RKO (cell line): ENCODE data around the gene VPS36.
A peak's percentile ranks its signal among the peaks of the same experiment; 100 is the strongest.
"Not testable (repeated sequence)": the region's sequence is repeated elsewhere in the genome, so short reads cannot be mapped to it uniquely, and the experiment has no call there.

Source experiments
- DNase-seq: peaks from one replicate; pipeline ENCODE4 v3.0.0-alpha.2; 2016; ENCODE audit warnings: low spot score

VPS36 gene

DNA sequence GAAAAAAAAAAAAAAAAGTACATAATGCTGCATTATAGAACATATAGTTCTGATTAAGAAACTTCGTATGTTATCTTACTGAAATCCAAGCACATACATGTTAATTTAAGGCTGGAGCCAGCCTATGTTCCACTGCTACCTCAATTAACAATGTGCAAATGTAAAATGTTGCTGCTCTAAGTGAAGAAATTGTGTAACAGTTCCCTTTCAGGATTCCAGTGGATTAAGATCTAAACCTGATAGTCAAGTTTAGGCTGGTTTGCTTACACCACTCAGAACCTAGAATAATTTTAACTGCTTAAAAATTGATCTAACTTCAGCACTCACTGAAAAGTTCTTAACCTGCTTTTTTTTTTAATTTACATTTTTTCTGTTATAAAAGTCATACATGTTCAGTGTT is 4.2 kb downstream of the VPS36 start:
- no peak for DNase-seq

DNA sequence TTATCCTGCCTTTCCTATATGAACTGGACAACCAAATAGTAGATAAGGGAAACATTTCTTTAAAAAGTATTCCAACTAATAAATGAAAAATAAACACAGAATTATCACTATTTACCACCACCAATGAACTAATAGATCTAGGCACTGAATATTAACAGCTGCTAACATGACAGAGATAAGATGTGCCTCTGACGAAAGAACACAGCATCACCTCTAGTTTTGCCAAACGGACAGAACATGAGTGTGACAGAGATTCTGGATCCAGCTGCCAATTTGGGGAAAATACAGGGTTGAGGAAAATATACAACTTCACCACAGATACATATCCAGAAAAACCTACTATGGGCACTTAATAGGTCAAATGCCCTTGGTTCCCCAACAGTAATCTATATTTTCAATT is 18.0 kb downstream of the VPS36 start:
- DNase-seq = no peak

DNA sequence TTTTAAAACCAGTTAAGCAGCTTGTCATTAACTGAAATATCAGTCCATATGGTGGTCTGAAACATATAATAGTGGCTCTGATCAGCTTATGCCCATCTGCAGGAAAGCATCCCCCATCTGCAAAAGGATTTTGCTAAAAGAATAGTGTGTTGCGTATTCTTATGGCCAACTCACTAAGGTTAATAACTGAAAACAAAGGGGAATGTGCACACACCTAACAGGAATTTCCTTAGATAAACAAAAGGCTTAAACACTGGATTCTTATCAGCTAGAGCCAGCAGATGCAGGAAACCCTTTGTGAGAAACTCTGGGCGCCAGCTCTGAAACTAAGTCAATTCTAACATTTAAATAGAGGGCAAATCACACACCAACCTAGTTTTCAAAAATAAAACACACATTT is 22.1 kb downstream of the VPS36 start:
- DNase-seq = no peak

DNA sequence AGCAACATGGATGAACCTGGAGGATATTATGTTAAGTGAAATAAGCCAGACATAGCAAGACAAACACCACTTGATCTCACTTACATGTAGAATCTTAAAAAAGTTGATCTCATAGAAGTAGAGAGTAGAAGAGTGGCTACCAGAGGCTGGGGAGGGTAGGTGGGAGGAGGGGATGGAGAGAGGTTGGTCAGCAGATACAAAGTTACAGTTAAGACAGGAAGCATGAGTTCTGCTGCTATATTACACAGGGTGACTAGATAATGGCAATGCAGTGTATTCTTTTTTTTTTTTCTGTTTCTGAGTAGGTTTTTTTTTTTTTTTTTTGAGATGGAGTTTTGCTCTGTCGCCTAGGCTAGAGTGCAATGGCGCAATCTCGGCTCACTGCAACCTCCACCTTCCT is 29.2 kb downstream of the VPS36 start:
- no peak for DNase-seq

DNA sequence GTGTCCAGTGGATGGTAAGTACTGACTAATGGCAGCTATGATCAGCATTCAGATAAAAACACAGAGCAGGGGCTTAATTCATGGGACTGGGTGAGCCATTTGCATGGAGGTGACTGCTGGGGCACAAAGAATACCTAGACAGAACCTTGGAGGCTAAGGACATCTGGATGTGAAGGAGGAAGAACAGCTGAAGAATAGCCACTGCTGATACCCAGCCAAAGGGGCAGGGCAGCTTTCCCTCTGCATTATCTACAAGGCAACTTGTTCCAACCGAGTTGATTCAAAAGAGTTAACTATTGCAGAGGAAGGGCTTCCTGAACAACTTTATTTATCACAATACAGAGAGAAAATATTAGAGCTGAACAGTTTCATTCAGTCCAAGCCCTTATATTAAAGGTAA is 31.4 kb downstream of the VPS36 start:
- no peak for DNase-seq

DNA sequence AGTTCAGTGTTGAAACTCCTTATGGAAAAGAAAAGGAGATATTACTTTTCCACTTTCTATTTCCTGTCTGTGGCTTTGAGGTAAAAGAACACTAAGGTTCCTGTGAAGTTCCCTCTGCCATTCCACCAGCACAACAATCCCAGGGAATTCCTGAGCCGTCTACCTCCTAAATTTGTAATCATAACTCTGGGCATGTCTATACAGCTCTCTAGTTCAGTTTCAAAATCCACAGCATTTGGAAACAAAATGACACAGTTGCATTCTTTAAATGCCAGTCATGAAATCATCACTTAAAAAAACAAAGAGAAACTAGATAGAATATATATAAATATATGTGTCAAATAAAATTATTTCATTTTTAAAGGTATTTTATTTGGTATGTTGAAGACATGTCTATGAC is 35.5 kb downstream of the VPS36 start:
- DNase-seq = no peak

DNA sequence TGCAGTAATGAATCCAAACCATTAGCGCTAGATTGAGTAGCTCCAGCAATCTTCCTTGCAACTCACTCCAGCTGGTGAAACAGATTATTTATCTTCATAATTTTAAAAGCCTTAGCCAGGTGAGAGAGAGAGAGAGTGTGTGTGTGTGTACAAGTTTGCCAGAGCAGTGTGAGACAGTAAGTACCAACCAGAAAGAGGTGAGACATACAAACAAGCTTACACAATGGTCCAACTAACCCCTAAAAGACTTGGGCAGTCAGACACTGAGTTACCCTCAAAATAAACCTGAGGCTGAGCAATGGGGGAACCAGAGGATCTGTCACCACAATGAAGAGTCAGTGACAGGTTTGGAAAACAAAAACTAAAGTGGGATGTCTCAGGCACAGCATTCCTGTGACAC is 36.4 kb downstream of the VPS36 start:
- DNase-seq = no peak

DNA sequence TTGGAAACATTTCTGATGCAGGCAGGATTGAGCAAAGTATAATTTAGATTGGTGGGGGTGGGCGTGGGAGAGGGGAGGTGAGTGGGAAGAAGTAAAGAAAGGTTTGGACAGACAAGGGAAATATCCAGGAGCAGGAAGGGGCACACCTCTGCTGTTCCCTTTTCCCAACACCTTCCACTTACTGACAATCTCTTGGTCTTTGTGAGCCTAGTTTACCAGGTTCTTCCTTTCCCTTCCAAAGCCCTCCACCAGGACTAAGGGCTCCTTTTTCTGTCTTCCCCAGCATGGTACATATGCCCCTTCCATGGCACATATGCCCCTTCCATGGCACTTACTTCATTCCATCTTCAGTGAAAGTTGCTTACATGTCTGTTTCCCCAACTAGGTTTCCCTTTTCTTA is 38.3 kb downstream of the VPS36 start:
- DNase-seq = no peak

DNA sequence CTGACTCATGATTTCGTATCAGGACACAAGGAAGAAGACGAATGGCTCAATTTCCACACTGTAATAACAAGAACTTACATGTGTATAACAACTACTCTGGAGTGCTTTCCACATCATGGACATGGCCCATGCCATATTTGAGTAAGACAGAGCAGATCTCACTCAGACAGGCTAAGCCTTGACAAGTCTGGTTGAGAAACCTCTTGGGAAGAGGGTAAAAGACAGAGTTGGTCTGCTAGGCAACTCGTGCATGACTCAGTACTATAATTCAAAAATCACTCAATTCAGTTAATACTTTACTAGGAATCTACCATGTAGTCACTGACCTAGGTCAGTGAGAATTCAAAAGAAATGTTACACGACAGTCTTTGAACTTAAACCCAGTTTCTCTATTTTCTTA is 38.8 kb downstream of the VPS36 start:
- peak; percentile 15 for DNase-seq

DNA sequence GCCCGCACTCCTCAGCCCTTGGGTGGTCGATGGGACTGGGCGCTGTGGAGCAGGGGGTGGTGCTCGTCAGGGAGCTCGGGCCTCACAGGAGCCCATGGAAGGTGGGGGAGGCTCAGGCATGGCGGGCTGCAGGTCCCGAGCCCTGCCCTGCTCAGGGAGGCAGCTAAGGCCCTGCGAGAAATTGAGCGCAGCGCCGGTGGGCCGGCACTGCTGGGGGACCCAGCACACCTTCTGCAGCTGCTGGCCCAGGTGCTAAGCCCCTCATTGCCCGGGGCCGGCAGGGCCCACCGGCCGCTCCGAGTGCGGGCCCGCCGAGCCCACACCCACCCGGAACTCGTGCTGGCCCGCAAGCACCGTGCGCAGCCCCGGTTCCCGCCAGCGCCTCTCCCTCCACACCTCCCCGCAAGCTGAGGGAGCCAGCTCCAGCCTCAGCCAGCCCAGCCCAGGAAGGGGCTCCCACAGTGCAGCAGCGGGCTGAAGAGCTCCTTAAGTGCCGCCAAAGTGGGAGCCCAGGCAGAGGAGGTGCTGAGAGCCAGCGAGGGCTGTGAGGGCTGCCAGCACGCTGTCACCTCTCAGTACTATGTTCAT is 42.3 kb downstream of the VPS36 start:
- DNase-seq = not testable (repeated sequence)

DNA sequence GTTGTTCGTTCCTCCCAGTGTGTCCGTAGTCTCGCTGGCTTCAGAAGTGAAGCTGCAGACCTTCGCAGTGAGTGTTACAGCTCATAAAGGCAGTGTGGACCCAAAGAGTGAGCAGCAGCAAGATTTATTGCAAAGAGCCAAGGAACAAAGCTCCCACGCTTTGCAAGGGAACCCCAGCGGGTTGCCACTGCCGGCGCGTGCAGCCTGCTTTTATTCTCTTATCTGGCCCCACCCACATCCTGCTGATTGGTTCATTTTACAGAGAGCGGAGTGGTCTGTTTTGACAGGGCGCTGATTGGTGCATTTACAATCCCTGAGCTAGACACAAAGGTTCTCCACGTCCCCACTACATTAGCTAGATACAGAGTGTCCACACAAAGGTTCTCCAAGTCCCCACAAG is 43.0 kb downstream of the VPS36 start:
- not testable (repeated sequence) for DNase-seq

DNA sequence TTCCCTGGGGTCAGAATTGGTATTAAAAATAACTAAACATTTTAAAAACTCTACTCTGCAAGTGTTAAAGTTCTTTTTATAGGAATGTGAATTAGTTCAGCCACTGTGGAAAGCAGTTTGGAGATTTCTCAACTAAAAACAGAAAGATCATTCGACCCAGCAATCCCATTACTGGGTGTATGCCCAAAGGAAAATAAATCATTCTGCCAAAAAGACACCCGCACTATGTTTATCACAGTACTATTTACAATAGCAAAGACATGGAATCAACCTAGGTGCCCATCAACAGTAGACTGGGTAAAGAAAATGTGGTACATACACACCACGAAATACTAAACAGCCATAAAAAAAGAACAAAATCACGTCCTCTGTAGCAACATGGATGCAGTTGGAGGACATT is 43.8 kb downstream of the VPS36 start:
- DNase-seq = no peak

DNA sequence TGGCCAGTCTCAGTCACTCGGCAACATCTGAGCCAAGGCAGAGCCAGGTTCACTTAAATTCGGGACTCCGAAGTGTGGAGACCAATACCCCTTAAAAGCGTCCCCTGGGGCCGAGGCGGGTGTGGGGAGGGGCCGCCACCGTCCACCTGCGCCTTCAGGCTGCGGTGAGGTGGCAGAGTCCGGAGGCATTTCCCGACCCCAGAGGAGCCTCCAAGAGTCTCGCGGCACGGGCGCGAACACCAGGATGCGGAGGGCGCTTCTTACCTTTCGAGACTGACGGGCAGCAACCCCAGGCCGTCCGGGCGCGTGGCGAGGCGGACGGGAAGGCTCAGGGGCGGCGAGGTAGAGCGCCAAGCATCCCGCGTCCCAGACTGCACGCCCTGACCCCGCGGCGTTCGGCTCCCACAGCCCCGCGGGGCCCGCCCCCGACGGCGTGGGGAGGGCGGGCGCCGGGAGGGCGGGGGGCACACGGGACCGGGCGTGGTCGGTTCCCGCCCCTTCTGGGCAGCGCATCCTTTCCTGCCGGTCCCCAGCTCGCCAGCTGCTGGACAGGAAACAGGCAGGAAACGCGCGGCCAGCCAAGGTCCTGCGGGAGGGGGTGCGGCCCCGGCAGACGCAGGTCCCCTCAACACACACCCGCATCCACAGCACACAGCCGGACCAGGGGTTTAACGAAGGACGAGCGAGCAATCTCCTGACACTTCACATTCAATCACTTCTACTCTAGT is 44.5 kb downstream of the VPS36 start, which contains the start of gene THSD1:
TSS of gene THSD1 (minus strand) at position 406 of the 728 bp plus-strand sequence. CDS start 3,572 bp downstream, outside the sequence.
- peak; percentile 49 for DNase-seq

DNA sequence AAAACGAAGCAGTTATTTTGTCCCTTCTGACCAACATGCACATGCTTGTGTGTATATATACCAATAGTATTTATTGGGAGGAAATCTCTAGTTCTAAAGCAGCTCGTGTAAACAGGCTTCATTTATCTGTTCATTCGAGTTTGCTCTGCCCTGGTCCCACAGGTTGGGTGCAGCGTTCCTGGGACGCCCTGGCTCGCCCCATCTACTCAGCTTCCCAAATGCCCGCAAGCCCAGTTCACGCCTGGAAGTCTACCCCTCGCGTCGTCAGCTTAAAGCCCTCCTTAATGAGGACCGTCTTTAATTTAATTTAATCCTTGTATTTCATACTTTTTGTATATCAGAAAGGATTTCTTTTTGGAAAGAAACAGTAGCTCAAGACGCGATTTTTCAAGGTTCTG is 45.1 kb downstream of the VPS36 start:
- no peak for DNase-seq

DNA sequence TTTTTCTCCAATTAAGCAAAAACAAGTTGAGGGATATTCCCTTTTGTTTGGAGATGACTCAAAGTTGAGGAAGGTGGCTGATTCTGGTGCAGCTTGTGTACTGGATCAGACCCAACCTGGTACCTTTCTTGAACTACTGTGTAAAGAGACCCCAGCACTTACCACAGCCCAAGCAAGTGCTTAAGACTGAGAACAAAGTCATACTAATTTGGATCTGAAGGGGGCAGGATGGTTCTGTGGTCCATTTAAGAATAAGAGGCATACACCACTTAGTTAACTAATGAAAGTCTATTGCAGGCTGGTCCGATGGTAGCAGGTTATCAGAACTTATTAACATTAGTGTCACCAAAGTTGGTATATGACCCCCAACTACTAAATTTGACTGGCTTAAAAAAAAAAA is 50.7 kb downstream of the VPS36 start:
- no peak for DNase-seq

DNA sequence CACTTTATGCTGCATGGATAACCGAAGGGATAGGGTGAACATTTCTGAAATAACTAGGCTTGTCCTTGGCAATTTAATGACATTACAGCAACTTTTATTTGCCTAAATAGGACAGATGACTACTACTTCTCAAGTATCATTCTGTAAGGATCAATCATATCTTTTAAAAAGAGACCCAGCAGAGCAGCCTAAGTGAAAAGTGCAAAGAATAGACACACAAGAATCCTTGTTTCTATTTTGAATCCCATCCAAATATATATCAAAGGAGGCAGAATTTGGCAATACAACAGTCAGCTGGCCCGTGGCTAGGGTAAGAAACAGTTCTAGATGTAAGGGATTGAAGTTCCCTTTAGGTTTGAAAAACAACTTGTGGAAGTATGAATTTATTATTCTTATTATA is 51.4 kb downstream of the VPS36 start:
- DNase-seq = no peak

DNA sequence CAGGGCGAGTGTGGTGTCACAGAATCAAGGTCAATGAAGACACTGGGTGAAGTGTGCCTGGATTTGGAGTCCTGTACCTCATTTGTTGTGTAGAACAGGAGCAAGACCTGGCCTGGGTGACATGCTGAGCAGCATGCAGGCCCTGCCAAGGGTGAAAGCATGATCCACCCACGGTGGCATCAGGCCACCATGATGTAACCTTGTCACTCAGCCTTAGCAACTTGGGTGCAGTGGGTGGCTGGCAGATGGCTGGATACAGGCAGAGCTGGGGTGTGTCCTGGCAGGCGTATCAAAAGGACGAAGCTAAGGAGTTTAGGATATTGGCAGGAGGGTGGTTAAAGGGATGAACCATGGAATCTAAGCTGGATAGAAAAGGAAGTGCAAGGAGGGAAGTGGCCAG is 54.7 kb downstream of the VPS36 start:
- DNase-seq = no peak

DNA sequence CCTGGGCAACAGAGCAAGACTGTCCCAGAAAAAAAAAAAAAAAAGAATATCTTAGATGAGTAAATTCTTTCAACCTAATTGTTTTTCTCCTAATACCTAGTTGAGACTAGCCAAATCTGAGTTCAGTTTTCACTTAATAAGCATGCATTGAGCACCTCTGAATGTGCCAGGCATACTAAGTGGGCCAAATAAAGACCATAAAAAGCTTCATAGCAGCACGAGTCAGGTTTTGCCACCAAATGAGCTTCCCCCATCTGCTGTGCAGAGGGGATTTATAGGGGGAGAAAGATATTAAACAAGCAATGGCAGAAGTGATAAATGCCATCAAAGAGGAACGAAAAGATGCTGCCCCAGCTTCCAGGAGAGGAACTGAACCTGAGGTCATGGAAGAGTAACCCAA is 55.8 kb downstream of the VPS36 start:
- DNase-seq = no peak

DNA sequence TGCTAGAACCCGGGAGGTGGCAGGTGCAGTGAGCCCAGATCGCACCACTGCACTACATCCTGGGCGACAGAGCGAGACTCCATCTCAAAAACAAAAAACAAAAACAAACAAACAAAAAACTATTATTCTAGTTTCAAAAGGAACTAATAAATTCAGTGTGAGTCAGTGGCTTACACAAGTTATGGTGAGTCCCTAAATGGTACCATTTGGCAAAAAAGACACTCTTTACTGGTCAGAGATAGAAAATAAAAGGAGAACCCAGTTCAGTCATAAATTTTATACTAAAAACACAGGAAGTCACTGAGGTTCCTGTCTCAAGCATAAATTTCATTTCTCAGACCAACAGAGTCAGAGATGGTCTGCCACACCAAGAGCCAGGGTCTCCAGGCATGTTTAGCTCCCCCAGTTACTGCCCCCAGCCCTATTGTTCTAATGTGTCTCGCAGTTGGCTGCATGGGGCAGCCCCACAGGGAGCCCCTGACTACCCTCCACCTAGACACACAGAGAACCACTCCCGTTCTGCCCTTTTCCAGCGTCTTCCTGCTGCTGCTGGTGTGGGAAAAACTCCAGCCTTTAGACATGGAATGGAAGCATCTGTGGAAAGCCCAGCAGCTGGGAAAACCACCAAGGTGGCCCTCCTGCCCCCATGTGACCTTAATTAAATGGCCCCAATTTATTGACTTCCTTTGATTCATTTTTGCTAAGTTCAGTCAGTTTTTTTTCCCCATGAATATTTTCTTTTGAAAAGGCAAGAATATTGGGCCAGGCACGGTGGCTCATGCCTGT is 56.7 kb downstream of the VPS36 start:
- no peak for DNase-seq

DNA sequence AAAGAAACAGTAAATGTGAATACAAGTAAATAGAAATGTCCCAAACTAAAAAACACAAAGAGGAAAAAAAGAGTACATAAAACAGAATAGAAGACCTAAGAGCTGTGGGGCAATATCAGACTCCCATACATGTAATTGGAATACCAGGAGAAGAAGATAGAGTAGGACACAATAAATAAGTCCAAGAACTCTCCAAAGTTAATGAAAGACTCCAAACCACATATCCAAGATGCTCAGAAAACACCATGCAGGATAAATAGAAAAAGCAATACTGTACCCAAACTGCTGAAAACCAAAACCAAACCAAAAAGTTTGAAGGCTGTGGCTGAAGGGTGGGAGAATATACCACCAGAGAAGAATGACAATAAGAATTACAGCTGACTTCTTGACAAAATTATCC is 62.7 kb downstream of the VPS36 start:
- DNase-seq = no peak

DNA sequence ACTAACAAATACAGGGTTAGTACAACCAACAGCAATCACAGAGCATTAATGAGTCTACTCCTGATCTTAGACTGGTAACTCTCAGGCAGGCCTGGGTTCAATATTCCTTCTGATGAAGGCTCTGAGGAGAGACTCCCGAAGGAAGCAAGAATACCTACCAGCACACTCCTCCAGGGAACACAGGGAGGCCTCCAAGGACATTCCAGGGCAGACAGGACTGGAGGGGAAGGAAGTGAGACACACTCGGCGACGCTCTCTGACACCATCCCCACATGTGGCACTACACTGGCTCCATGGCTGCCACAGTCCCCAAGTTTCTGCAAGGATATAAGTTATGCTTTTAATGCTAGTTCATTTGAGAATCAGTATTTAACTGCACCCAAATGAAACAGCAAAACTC is 64.6 kb downstream of the VPS36 start:
- no peak for DNase-seq

DNA sequence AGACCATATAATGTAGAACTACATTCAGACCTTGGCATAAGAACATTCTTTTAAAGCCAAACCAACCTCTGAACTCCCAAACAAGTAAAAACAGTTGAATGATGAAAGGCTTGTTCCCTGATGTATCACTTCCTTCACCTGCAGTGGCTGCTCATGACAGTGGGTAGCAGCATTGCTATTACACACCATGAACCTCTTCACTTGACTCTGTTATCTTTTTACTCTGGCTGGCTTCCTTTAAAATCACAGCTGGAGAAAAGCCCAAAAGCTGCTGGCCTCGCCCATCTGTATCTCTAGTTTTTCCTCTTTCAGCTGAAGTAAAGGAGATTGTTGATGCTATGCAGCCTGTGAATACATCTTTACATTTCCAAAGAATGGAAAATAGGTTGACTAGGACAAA is 67.1 kb downstream of the VPS36 start:
- DNase-seq = no peak

DNA sequence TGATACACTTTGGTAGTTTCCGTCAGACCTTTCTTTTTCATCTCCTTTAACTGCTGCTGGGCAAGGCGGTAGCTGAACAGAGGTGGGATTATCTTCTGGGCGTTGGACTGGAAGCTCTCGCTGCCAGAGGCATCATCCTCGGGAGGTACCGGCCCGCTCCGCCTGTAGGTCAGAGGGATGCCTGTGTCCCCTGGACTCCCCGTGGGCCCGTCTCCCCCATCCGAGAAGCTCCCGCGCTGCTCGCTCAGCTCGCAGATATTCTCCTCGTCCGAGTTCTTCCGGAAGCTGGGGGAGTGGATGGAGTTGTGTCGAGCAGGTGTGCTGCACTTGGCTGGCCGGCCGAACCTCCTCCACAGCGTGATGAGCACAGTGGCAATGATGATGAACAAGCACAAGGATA is 72.1 kb downstream of the VPS36 start:
- no peak for DNase-seq
